PFSK-1 (cell line): ENCODE data around the gene ERICH2.
A peak's percentile ranks its signal among the peaks of the same experiment; 100 is the strongest.

Experiments
- FOXP2 ChIP-seq: optimal IDR thresholded peaks from 2 replicates; pipeline ENCODE3; 2011; ENCODE audit warnings: borderline replicate concordance, control low read depth, inconsistent platforms; ENCODE audit not compliant: insufficient read depth; ENCODE audit errors: extremely low read length, extremely low read depth
- POLR2AphosphoS5 ChIP-seq: IDR thresholded peaks from 2 replicates; pipeline ENCODE4 v1.6.1; 2012; ENCODE audit warnings: low read depth, mild to moderate bottlenecking, control low read depth, low read length, moderate library complexity
- REST ChIP-seq, 2 experiments: IDR thresholded peaks; 2 replicates each; pipeline versions ENCODE4 v1.6.1 to v1.8.0; 2011 to 2012; ENCODE audit warnings: low read depth in 2 of 2, low read length in 2 of 2, control low read depth in 1 of 2, inconsistent platforms in 1 of 2, mild to moderate bottlenecking in 1 of 2, moderate library complexity in 1 of 2; ENCODE audit not compliant: insufficient read depth in 1 of 2
- SIN3A ChIP-seq: IDR thresholded peaks from 2 replicates; pipeline ENCODE4 v1.6.1; 2012; ENCODE audit warnings: mild to moderate bottlenecking, low read length, moderate library complexity, borderline replicate concordance; ENCODE audit not compliant: insufficient read depth
- TAF1 ChIP-seq: IDR thresholded peaks from 2 replicates; pipeline ENCODE4 v1.6.1; 2012; ENCODE audit warnings: low read length, control low read depth, borderline replicate concordance; ENCODE audit not compliant: insufficient read depth

The ERICH2 gene

GRCh38 chr2:170813611-170814532 lies 43.7 kb downstream of the ERICH2 start:
- TF ChIP-seq TAF1 (no peak), POLR2AphosphoS5 (no peak), REST (IDR thresholded peaks at IDR 0.05; ENCODE audit: insufficient read depth in 1 of 2, low read depth in 2 of 2, low read length in 2 of 2) (peak; percentile 77 to 94), FOXP2 (no peak)

GRCh38 chr2:170814533-170815230 lies 44.5 kb downstream of the ERICH2 start:
- TF ChIP-seq SIN3A: no peak
- no peak for TF ChIP-seq FOXP2
- TF ChIP-seq REST (IDR thresholded peaks at IDR 0.05; ENCODE audit: insufficient read depth in 1 of 2, low read depth in 2 of 2, low read length in 2 of 2): no peak
- no peak for TF ChIP-seq TAF1
- TF ChIP-seq POLR2AphosphoS5: no peak

- no peak for TF ChIP-seq SIN3A
- no peak for TF ChIP-seq TAF1
- TF ChIP-seq REST (IDR thresholded peaks at IDR 0.05; ENCODE audit: insufficient read depth in 1 of 2, low read depth in 2 of 2, low read length in 2 of 2): no peak
- no peak for TF ChIP-seq FOXP2
- TF ChIP-seq POLR2AphosphoS5: no peak
These were observed 45.1 kb downstream of the ERICH2 start for GRCh38 chr2:170815311-170815710.

GRCh38 chr2:170815746-170816503 lies 45.7 kb downstream of the ERICH2 start:
- no peak for TF ChIP-seq FOXP2
- no peak for TF ChIP-seq SIN3A
- TF ChIP-seq REST (IDR thresholded peaks at IDR 0.05; ENCODE audit: insufficient read depth in 1 of 2, low read depth in 2 of 2, low read length in 2 of 2): 0 out of 4 replicates have a peak, but pooled peaks of 1 of the 2 experiments have one; percentile 28
- no peak for TF ChIP-seq POLR2AphosphoS5
